ENCODE data around the gene PFDN1.

DNA sequence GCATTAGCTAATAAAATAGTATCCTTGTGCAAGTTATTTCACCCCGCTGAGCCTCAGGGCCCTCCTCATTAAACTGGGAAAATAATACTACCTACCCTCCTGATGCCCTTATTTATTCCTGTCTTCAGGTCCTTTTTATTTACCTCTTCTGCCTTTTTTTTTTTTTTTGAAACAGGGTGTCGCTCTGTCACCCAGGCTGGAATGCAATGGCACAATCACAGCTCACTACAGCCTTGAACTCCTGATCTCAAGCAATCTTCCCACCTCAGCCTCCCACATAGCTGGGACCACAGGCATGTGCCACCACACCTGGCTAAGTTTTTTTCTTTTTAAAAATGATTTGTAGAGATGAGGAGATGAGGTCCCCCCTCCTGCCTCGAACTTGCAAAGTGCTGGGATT lies 22.6 kb upstream of the PFDN1 start:
- TF ChIP-seq, protein P1, sequence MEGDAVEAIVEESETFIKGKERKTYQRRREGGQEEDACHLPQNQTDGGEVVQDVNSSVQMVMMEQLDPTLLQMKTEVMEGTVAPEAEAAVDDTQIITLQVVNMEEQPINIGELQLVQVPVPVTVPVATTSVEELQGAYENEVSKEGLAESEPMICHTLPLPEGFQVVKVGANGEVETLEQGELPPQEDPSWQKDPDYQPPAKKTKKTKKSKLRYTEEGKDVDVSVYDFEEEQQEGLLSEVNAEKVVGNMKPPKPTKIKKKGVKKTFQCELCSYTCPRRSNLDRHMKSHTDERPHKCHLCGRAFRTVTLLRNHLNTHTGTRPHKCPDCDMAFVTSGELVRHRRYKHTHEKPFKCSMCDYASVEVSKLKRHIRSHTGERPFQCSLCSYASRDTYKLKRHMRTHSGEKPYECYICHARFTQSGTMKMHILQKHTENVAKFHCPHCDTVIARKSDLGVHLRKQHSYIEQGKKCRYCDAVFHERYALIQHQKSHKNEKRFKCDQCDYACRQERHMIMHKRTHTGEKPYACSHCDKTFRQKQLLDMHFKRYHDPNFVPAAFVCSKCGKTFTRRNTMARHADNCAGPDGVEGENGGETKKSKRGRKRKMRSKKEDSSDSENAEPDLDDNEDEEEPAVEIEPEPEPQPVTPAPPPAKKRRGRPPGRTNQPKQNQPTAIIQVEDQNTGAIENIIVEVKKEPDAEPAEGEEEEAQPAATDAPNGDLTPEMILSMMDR (IDR thresholded peaks at IDR 0.05 in 2 of 3, conservative IDR thresholded peaks at IDR 0.05 in 1 of 3; ENCODE audit: borderline replicate concordance in 1 of 3, insufficient read depth in 1 of 3, low read depth in 2 of 3, low read length in 2 of 3), result no peak
- TF ChIP-seq YY1 (IDR thresholded peaks at IDR 0.05; ENCODE audit: extremely low read depth, insufficient replicate concordance, low read depth, low read length), result no peak
- TF ChIP-seq ZNF274 (IDR thresholded peaks at IDR 0.05; ENCODE audit: low read depth, low read length), result no peak
- no peak for TF ChIP-seq POLR2A (IDR thresholded peaks at IDR 0.05; ENCODE audit: borderline replicate concordance, extremely low read depth, insufficient read depth, insufficient read length)
- TF ChIP-seq, protein P2, sequence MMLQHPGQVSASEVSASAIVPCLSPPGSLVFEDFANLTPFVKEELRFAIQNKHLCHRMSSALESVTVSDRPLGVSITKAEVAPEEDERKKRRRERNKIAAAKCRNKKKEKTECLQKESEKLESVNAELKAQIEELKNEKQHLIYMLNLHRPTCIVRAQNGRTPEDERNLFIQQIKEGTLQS (IDR thresholded peaks at IDR 0.05), result no peak
